B cell (primary cell): ENCODE results near the gene ERC2. TPM values are rescaled to one million over a fixed set of nuclear protein-coding genes. Genes with fewer than 3 reads are reported as not detected.

Experiments
- ATAC-seq: fragments of 200-7000 bp; cut with Tn5 transposase; one replicate; pipeline ENCODE4 v1.10.0; 2021; ENCODE audit warnings: low read depth, mild to moderate bottlenecking, moderate number of reproducible peaks, moderate library complexity
- CTCF ChIA-PET: fragments of 350-600 bp; sonication (Branson Sonifier 250); formaldehyde crosslinking; loops from one replicate; lab custom pipeline; 2021; ENCODE audit warnings: antibody characterized with exemption, inconsistent platforms; lab: Charles Lee
- POLR2A ChIA-PET: fragments of 350-600 bp; sonication (Branson Sonifier 250); formaldehyde crosslinking; loops from one replicate; lab custom pipeline; 2021; ENCODE audit warnings: antibody characterized with exemption; lab: Charles Lee
- DNase-seq: peaks from one replicate; pipeline ENCODE4 v3.0.0; 2013
- H2AFZ ChIP-seq: 2 replicates; pipeline ENCODE4 v1.6.1; 2012; ENCODE audit warnings: mild to moderate bottlenecking, low read depth, low read length; ENCODE audit not compliant: insufficient read depth, poor library complexity, severe bottlenecking
- H3K27ac ChIP-seq, 2 donors: 1 replicate in 1 of 2; 2 replicates in 1 of 2; pipeline ENCODE4 v1.5.1; 2012 to 2013; ENCODE audit warnings: low read length in 2 of 2, mild to moderate bottlenecking in 2 of 2, moderate library complexity in 1 of 2
- H3K27me3 ChIP-seq, 4 experiments: fragments of 200-600 bp in 1 of 4; sonication (generic) in 1 of 4; replicated peaks in 1 of 4; 1 replicate in 2 of 4; 2 replicates in 2 of 4; pipeline versions ENCODE4 v1.6.1 to v1.7.0; 2013 to 2016; ENCODE audit warnings: low read length in 3 of 4, mild to moderate bottlenecking in 2 of 4, mixed read lengths in 1 of 4, moderate library complexity in 1 of 4; ENCODE audit not compliant: insufficient read depth in 4 of 4, control insufficient read depth in 3 of 4; ENCODE audit errors: control extremely low read depth in 1 of 4
- H3K36me3 ChIP-seq, 2 experiments: replicated peaks in 1 of 2; 1 replicate in 1 of 2; 2 replicates in 1 of 2; pipeline versions ENCODE4 v1.6.1 to v1.7.1; 2013; ENCODE audit warnings: low read length in 1 of 2; ENCODE audit not compliant: insufficient read depth in 2 of 2, control insufficient read depth in 1 of 2; ENCODE audit errors: control extremely low read depth in 1 of 2, extremely low read depth in 1 of 2
- H3K4me1 ChIP-seq, 2 donors: fragments of 200-600 bp in 1 of 2; sonication (generic) in 1 of 2; 1 replicate in 1 of 2; 2 replicates in 1 of 2; pipeline versions ENCODE4 v1.5.1 to v1.6.1; 2013 to 2017; ENCODE audit warnings: low read length in 2 of 2; ENCODE audit not compliant: control insufficient read depth in 2 of 2, insufficient read depth in 2 of 2
- H3K4me2 ChIP-seq: replicated peaks from 2 replicates; pipeline ENCODE3; 2012; ENCODE audit warnings: mild to moderate bottlenecking, low read depth, low read length; ENCODE audit not compliant: poor library complexity, severe bottlenecking
- H3K4me3 ChIP-seq, 5 experiments: fragments of 200-600 bp in 1 of 5; sonication (generic) in 1 of 5; 1 replicate in 3 of 5; 2 replicates in 2 of 5; pipeline versions ENCODE4 v1.5.1 to v1.7.0; 2011 to 2016; ENCODE audit warnings: low read length in 4 of 5, mild to moderate bottlenecking in 4 of 5, low read depth in 2 of 5, control low read depth in 1 of 5, moderate library complexity in 1 of 5; ENCODE audit not compliant: insufficient read depth in 1 of 5; ENCODE audit errors: control extremely low read depth in 1 of 5, extremely low read depth in 1 of 5
- H3K79me2 ChIP-seq: fragments of 200-600 bp; sonication (generic); one replicate; pipeline ENCODE4 v1.6.0; 2016; ENCODE audit warnings: low read length; ENCODE audit not compliant: control insufficient read depth, insufficient read depth
- H3K9ac ChIP-seq: fragments of 200-600 bp; sonication (generic); 2 replicates; pipeline ENCODE4 v1.6.1; 2017; ENCODE audit warnings: mild to moderate bottlenecking, low read length, moderate library complexity
- H3K9me3 ChIP-seq, 3 donors: one replicate each; pipeline versions ENCODE4 v1.6.1 to v1.7.1; 2013; ENCODE audit warnings: low read length in 2 of 3; ENCODE audit not compliant: control insufficient read depth in 2 of 3, insufficient read depth in 1 of 3; ENCODE audit errors: control extremely low read depth in 1 of 3
- H4K20me1 ChIP-seq: 2 replicates; pipeline ENCODE4 v1.6.0; 2012; ENCODE audit warnings: mild to moderate bottlenecking, low read length; ENCODE audit not compliant: insufficient read depth, control insufficient read depth, poor library complexity, severe bottlenecking
- H3K27ac Mint-ChIP-seq: one replicate; pipeline ENCODE4 v1.8.0; 2021; ENCODE audit warnings: mixed read lengths
- H3K27me3 Mint-ChIP-seq: one replicate; pipeline ENCODE4 v1.8.0; 2021; ENCODE audit warnings: mixed read lengths
- H3K4me1 Mint-ChIP-seq: one replicate; pipeline ENCODE4 v1.8.0; 2021; ENCODE audit warnings: mixed read lengths
- H3K4me3 Mint-ChIP-seq: one replicate; pipeline ENCODE4 v1.8.0; 2021; ENCODE audit warnings: mixed read lengths
- H3K9me3 Mint-ChIP-seq: one replicate; pipeline ENCODE4 v1.8.0; 2022; ENCODE audit warnings: mixed read lengths; ENCODE audit not compliant: insufficient read depth
- CTCF ChIP-seq: fragments of 200-600 bp; IDR thresholded peaks from one replicate; pipeline ENCODE4 v1.8.0; 2022; ENCODE audit warnings: antibody characterized with exemption, mild to moderate bottlenecking
- EZH2 ChIP-seq: IDR thresholded peaks from 2 replicates; pipeline ENCODE4 v1.6.1; 2012; ENCODE audit warnings: borderline replicate concordance, low read depth, mild to moderate bottlenecking, moderate library complexity, low read length; ENCODE audit not compliant: insufficient read depth, poor library complexity, severe bottlenecking
- WGBS: methylation state at CpG from one replicate; pipeline ENCODE4 v1.1.5; 2013; ENCODE audit warnings: missing lambda C conversion rate; ENCODE audit not compliant: insufficient coverage; 5-methylcytosine and 5-hydroxymethylcytosine counted together
- intact Hi-C: fragments of 100-400 bp; cut with micrococcal nuclease; formaldehyde crosslinking; loops from one replicate; pipeline ENCODE4 v1.10.0; 2022
- polyA plus RNA-seq: library from polyadenylated mRNA; depleted of rRNA; stranded (reverse); fragments of >200 nt; gene quantifications from 2 replicates; pipeline ENCODE4 v1.2.3, GENCODE V29; 2012
- total RNA-seq, 2 donors: library from RNA; stranded (reverse); fragments of 120-200 nt in 1 of 2; gene quantifications; 1 replicate in 1 of 2; 2 replicates in 1 of 2; pipeline versions ENCODE4 v1.2.3 to v1.2.4, GENCODE V29; 2013 to 2022

ERC2 gene
- total and polyA plus RNA-seq, 2 donors (not counting 1 experiment from before 2014, with no cell fraction given): not detected

GRCh38 chr3:56297281-56297840, 170.9 kb downstream of the ERC2 start:
- TF ChIP-seq CTCF: no peak
- TF ChIP-seq EZH2: no peak
- Mint-ChIP-seq H3K4me3 (no peak overlapping the region), H3K27me3 (peaks cover 10% of the 10 kb centered on the region), H3K9me3 (peaks cover 3% of the 10 kb centered on the region), H3K27ac (no peak overlapping the region), H3K4me1 (no peaks in the 10 kb centered on the region)
- DNase-seq (no peak), ATAC-seq (no peak)
- CTCF ChIA-PET: no interaction called here
- Histone ChIP-seq H3K9ac (no peak overlapping the region), H3K9me3 (no peaks in the 10 kb centered on the region), H3K79me2 (no peaks in the 10 kb centered on the region), H3K4me1 (no peaks in the 10 kb centered on the region), H3K4me3 (no peak overlapping the region), H3K36me3 (no peaks in the 10 kb centered on the region), H4K20me1 (no peaks in the 10 kb centered on the region), H2AFZ (no peak overlapping the region), H3K27me3 (peaks cover 0 to 3% (median 0%) of the 10 kb centered on the region in 4 experiments), H3K27ac (no peak overlapping the region), H3K4me2 (no peak overlapping the region)
- POLR2A ChIA-PET: no interaction called here
- 90% methylated on average over 2 of the region's 3 CpGs for WGBS
- intact Hi-C loops: no loop called here

- Mint-ChIP-seq H3K4me1 (no peaks in the 10 kb centered on the region), H3K27me3 (peaks cover 8% of the 10 kb centered on the region), H3K4me3 (no peak overlapping the region), H3K9me3 (peaks cover 3% of the 10 kb centered on the region), H3K27ac (no peak overlapping the region)
- ChIA-PET POLR2A (no interaction called here), CTCF (no interaction called here)
- H3K79me2 ChIP-seq: no peaks in the 10 kb centered on the region
- no peak overlapping the region for H3K4me2 ChIP-seq
- H4K20me1 ChIP-seq: no peaks in the 10 kb centered on the region
- TF ChIP-seq EZH2: no peak
- no peak for TF ChIP-seq CTCF
- H3K4me3 ChIP-seq: no peak overlapping the region
- H3K27me3 ChIP-seq: peaks cover 0 to 3% (median 0%) of the 10 kb centered on the region in 4 experiments
- ATAC-seq: no peak
- no peaks in the 10 kb centered on the region for H3K36me3 ChIP-seq
- 89% methylated on average over 4 of the region's 5 CpGs for WGBS
- no peaks in the 10 kb centered on the region for H3K9me3 ChIP-seq
- H3K4me1 ChIP-seq: no peaks in the 10 kb centered on the region
- no peak overlapping the region for H2AFZ ChIP-seq
- no peak overlapping the region for H3K9ac ChIP-seq
- no peak for DNase-seq
- intact Hi-C loops: no loop called here
- H3K27ac ChIP-seq: no peak overlapping the region
Measured at GRCh38 chr3:56296361-56296760, 171.9 kb downstream of the ERC2 start.
